Keratinocyte (primary cell): Measurements from ENCODE around the gene ALK. TPM values are rescaled to one million over a fixed set of nuclear protein-coding genes. Genes with fewer than 3 reads are reported as not detected.

Experiments used
- DNase-seq: peaks from one replicate; pipeline ENCODE4 v3.0.0-alpha.2; 2011; ENCODE audit warnings: low read depth, missing footprints, low spot score
- FAIRE-seq: peaks from 2 replicates; lab custom pipeline; 2011; peaks lifted over from hg19 to GRCh38; lab: Jason Lieb, UNC
- H2AFZ ChIP-seq: 2 replicates; pipeline ENCODE4 v1.6.0; 2012; ENCODE audit warnings: low read length, control low read depth, inconsistent platforms; ENCODE audit not compliant: control insufficient read depth
- H3K27ac ChIP-seq: 2 replicates; pipeline ENCODE4 v1.5.1; 2011; ENCODE audit warnings: low read length; ENCODE audit not compliant: control insufficient read depth, insufficient read depth
- H3K27me3 ChIP-seq: 3 replicates; pipeline ENCODE4 v1.6.0; 2011; ENCODE audit warnings: low read length; ENCODE audit not compliant: control insufficient read depth, insufficient read depth; ENCODE audit errors: extremely low read depth
- H3K36me3 ChIP-seq, 2 experiments: 2 replicates in 1 of 2; 3 replicates in 1 of 2; pipeline ENCODE4 v1.5.1; 2011; ENCODE audit warnings: low read length in 2 of 2, mild to moderate bottlenecking in 1 of 2; ENCODE audit not compliant: control insufficient read depth in 2 of 2, insufficient read depth in 2 of 2; ENCODE audit errors: extremely low read depth in 1 of 2
- H3K4me1 ChIP-seq: 3 replicates; pipeline ENCODE4 v1.5.1; 2011; ENCODE audit warnings: low read length; ENCODE audit not compliant: control insufficient read depth, insufficient read depth; ENCODE audit errors: extremely low read depth
- H3K4me2 ChIP-seq: 3 replicates; pipeline ENCODE4 v1.6.0; 2011; ENCODE audit warnings: low read depth, low read length; ENCODE audit not compliant: control insufficient read depth, insufficient read depth; ENCODE audit errors: extremely low read depth
- H3K4me3 ChIP-seq, 3 experiments: fragments of 200-600 bp in 1 of 3; sonication (generic) in 1 of 3; 2 replicates in 2 of 3; 3 replicates in 1 of 3; pipeline ENCODE4 v1.5.1; 2011 to 2016; ENCODE audit warnings: low read length in 3 of 3, mild to moderate bottlenecking in 3 of 3, control low read depth in 2 of 3, inconsistent platforms in 1 of 3, low read depth in 1 of 3, mixed read lengths in 1 of 3, mixed run types in 1 of 3, moderate library complexity in 1 of 3; ENCODE audit not compliant: control insufficient read depth in 2 of 3, insufficient read depth in 2 of 3; ENCODE audit errors: extremely low read depth in 1 of 3
- H3K79me2 ChIP-seq: 2 replicates; pipeline ENCODE4 v1.6.0; 2012; ENCODE audit warnings: low read length; ENCODE audit not compliant: control insufficient read depth, insufficient read depth
- H3K9ac ChIP-seq: 3 replicates; pipeline ENCODE4 v1.6.0; 2011; ENCODE audit warnings: low read length; ENCODE audit not compliant: control insufficient read depth, insufficient read depth; ENCODE audit errors: extremely low read depth
- H3K9me1 ChIP-seq: 3 replicates; pipeline ENCODE4 v1.6.0; 2011; ENCODE audit warnings: low read length; ENCODE audit not compliant: control insufficient read depth, insufficient read depth; ENCODE audit errors: extremely low read depth
- H3K9me3 ChIP-seq: 2 replicates; pipeline ENCODE4 v1.5.1; 2012; ENCODE audit warnings: low read depth, low read length; ENCODE audit not compliant: control insufficient read depth
- H4K20me1 ChIP-seq: 3 replicates; pipeline ENCODE4 v1.6.0; 2011; ENCODE audit warnings: low read length; ENCODE audit not compliant: control insufficient read depth, insufficient read depth; ENCODE audit errors: extremely low read depth
- EZH2 ChIP-seq: IDR thresholded peaks from one replicate; pipeline ENCODE4 v1.6.1; 2012; ENCODE audit warnings: inconsistent platforms, mild to moderate bottlenecking, low read length, moderate library complexity
- dilution Hi-C: fragments of 300-500 bp; cut with MboI; formaldehyde crosslinking; loops from one replicate; pipeline ENCODE4 v1.7.0; 2020; ENCODE audit warnings: low sequenced_read_pairs; ENCODE audit not compliant: extremely low pct_ligation_motif_present
- polyA plus RNA-seq, 5 experiments: library from polyadenylated mRNA; depleted of rRNA in 3 of 5; stranded (reverse) in 3 of 5; stranded (forward) in 1 of 5; unstranded in 1 of 5; fragments of >200 nt; gene quantifications; 1 replicate in 1 of 5; 2 replicates in 3 of 5; 3 replicates in 1 of 5; pipeline versions ENCODE4 v1.2.1 to v1.2.3, GENCODE V29; 2011 to 2012; ENCODE audit warnings: missing spikeins in 2 of 5, low read depth in 1 of 5, low replicate concordance in 1 of 5
- TF ChIP-seq, protein P1 (sequence below), 3 experiments: IDR thresholded peaks in 1 of 3; conservative IDR thresholded peaks in 1 of 3; optimal IDR thresholded peaks in 1 of 3; 2 replicates in 2 of 3; 3 replicates in 1 of 3; pipeline versions ENCODE3 to v1.5.1; 2011; ENCODE audit warnings: low read length in 3 of 3, mild to moderate bottlenecking in 3 of 3, moderate library complexity in 2 of 3, control low read depth in 1 of 3, inconsistent platforms in 1 of 3; ENCODE audit not compliant: insufficient read depth in 2 of 3; ENCODE audit errors: extremely low read depth in 1 of 3

ALK gene
- polyA plus RNA-seq, 1 donor (not counting 4 experiments of a cell fraction or from before 2014, with no cell fraction given): not detected

DNA sequence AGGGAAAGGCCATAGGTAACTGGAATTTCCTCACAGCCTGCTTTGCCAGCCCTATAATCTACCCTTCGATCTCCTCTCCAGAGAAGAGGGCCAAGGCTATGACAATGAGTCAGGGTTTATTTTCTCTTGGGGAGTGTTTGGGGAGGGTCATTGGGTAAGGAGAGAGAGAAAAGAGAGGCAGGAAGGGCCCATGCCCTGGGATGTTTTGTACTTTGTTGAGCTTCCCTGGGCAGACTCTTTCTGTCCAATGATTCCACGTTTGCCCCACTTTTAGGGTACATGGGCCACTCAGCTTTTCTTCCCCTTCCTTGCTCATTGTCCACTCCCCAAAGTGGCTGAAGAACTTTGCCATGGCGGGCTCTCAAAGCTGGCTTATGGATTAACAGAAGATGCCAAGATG is 224.2 kb downstream of the ALK start:
- H3K27me3 ChIP-seq: no peaks in the 10 kb centered on the region
- H3K4me3 ChIP-seq: no peak overlapping the region
- no peaks in the 10 kb centered on the region for H4K20me1 ChIP-seq
- dilution Hi-C loops: no loop called here
- H2AFZ ChIP-seq: no peak overlapping the region
- H3K9me3 ChIP-seq: no peaks in the 10 kb centered on the region
- TF ChIP-seq, protein P1, sequence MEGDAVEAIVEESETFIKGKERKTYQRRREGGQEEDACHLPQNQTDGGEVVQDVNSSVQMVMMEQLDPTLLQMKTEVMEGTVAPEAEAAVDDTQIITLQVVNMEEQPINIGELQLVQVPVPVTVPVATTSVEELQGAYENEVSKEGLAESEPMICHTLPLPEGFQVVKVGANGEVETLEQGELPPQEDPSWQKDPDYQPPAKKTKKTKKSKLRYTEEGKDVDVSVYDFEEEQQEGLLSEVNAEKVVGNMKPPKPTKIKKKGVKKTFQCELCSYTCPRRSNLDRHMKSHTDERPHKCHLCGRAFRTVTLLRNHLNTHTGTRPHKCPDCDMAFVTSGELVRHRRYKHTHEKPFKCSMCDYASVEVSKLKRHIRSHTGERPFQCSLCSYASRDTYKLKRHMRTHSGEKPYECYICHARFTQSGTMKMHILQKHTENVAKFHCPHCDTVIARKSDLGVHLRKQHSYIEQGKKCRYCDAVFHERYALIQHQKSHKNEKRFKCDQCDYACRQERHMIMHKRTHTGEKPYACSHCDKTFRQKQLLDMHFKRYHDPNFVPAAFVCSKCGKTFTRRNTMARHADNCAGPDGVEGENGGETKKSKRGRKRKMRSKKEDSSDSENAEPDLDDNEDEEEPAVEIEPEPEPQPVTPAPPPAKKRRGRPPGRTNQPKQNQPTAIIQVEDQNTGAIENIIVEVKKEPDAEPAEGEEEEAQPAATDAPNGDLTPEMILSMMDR (optimal IDR thresholded peaks at IDR 0.05 in 1 of 3, IDR thresholded peaks at IDR 0.05 in 1 of 3, conservative IDR thresholded peaks at IDR 0.05 in 1 of 3; ENCODE audit: extremely low read depth in 1 of 3, insufficient read depth in 2 of 3, low read length in 3 of 3): no peak
- no peak for TF ChIP-seq EZH2
- no peaks in the 10 kb centered on the region for H3K9me1 ChIP-seq
- H3K4me2 ChIP-seq: no peak overlapping the region
- no peaks in the 10 kb centered on the region for H3K36me3 ChIP-seq
- peaks cover 32% of the 10 kb centered on the region for H3K4me1 ChIP-seq
- no peaks in the 10 kb centered on the region for H3K79me2 ChIP-seq
- FAIRE-seq (no peak), DNase-seq (no peak)
- no peak overlapping the region for H3K9ac ChIP-seq
- H3K27ac ChIP-seq: no peak overlapping the region

DNA sequence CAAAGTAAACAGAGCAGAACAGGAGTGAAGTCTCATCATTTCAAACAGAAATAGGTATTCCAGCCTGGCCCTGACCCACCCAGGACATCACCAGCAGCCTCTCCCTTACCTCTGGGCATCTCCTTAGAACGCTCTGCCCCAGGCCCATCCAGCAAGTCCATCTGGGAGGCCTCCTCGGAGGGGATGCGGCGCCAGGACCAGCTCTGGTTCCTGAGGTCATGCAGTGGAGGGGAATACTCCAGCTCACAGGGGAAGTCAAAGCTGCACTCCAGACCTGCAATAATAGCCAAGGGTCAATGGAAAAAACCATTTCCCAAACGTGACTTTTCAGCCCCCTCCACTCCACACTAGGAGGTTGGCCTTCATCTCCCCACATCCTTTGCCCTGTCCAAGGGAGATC is 226.6 kb downstream of the ALK start:
- H3K79me2 ChIP-seq: no peaks in the 10 kb centered on the region
- dilution Hi-C loops: no loop called here
- H4K20me1 ChIP-seq: no peaks in the 10 kb centered on the region
- H3K9me1 ChIP-seq: no peaks in the 10 kb centered on the region
- no peak overlapping the region for H3K27ac ChIP-seq
- TF ChIP-seq, protein P1 (optimal IDR thresholded peaks at IDR 0.05 in 1 of 3, IDR thresholded peaks at IDR 0.05 in 1 of 3, conservative IDR thresholded peaks at IDR 0.05 in 1 of 3; ENCODE audit: extremely low read depth in 1 of 3, insufficient read depth in 2 of 3, low read length in 3 of 3): no peak
- no peak for TF ChIP-seq EZH2
- peaks cover 7% of the 10 kb centered on the region for H3K27me3 ChIP-seq
- no peak overlapping the region for H3K4me3 ChIP-seq
- no peak for FAIRE-seq
- H3K9me3 ChIP-seq: no peaks in the 10 kb centered on the region
- peaks cover 9% of the 10 kb centered on the region for H3K4me1 ChIP-seq
- H3K9ac ChIP-seq: no peak overlapping the region
- no peak overlapping the region for H2AFZ ChIP-seq
- no peak overlapping the region for H3K4me2 ChIP-seq
- DNase-seq: no peak
- H3K36me3 ChIP-seq: no peaks in the 10 kb centered on the region
